Right cardiac atrium (tissue), 5 donors: ENCODE measurements around the gene NTN1. TPM values are rescaled to one million over a fixed set of nuclear protein-coding genes. Genes with fewer than 3 reads are reported as not detected.
A peak's percentile ranks its signal among the peaks of the same experiment; 100 is the strongest.

ENCODE experiments used
- ATAC-seq, 2 donors: fragments of 200-7000 bp; cut with Tn5 transposase; one replicate each; pipeline versions ENCODE4 v1.8.0 to v1.9.1; 2020; ENCODE audit warnings: moderate library complexity in 2 of 2, mild to moderate bottlenecking in 1 of 2
- DNase-seq, 3 donors: peaks; one replicate each; pipeline ENCODE4 v3.0.0-alpha.2; 2020
- H3K27ac ChIP-seq: one replicate; pipeline ENCODE4 v1.5.1; 2013; ENCODE audit warnings: mild to moderate bottlenecking, low read length, control low read depth, moderate library complexity
- H3K27me3 ChIP-seq: one replicate; pipeline ENCODE4 v1.6.1; 2013; ENCODE audit not compliant: control insufficient read depth, insufficient read depth
- H3K4me1 ChIP-seq: one replicate; pipeline ENCODE4 v1.6.1; 2013; ENCODE audit warnings: low read length; ENCODE audit not compliant: control insufficient read depth, insufficient read depth
- H3K4me3 ChIP-seq: one replicate; pipeline ENCODE4 v1.5.1; 2013; ENCODE audit warnings: low read length, control low read depth
- H3K9me3 ChIP-seq: one replicate; pipeline ENCODE4 v1.6.1; 2013; ENCODE audit warnings: low read length; ENCODE audit not compliant: control insufficient read depth
- WGBS: extraction: QIAGEN DNeasy Blood & Tissue Kit; methylation state at CpG from one replicate; pipeline ENCODE4 v1.1.7; 2013; 5-methylcytosine and 5-hydroxymethylcytosine counted together
- intact Hi-C, 4 donors: fragments of 100-400 bp; cut with DNase I; formaldehyde crosslinking; loops; one replicate each; pipeline versions ENCODE4 v1.11.0 to v1.14.0; 2022 to 2023
- polyA plus RNA-seq: library from polyadenylated mRNA; stranded (reverse); fragments of 200-250 nt; gene quantifications from one replicate; pipeline ENCODE4 v1.2.3, GENCODE V29; 2013
- total RNA-seq, 4 donors: library from RNA; stranded (reverse); fragmentation: NEBNext Ultra II Directional; extraction: Animal tissue kit (Norgen Biotek cat#: 25700); gene quantifications; one replicate each; pipeline ENCODE4 v1.2.1, GENCODE V29; 2021
- donor health status: healthy with polysubstance abuse.
- donor health status: DM: no; HTN: yes; CAD: no.
- donor health status: DM: no; HTN: no; CAD: no.
- donor health status: DM: no; HTN: yes; CAD: no; lungs with severe emphysema.
- donor health status: DM: yes; HTN: yes; CAD: no.

Gene NTN1
- total and polyA plus RNA-seq, 5 donors: 90.5 to 265 (median 179) TPM

DNA sequence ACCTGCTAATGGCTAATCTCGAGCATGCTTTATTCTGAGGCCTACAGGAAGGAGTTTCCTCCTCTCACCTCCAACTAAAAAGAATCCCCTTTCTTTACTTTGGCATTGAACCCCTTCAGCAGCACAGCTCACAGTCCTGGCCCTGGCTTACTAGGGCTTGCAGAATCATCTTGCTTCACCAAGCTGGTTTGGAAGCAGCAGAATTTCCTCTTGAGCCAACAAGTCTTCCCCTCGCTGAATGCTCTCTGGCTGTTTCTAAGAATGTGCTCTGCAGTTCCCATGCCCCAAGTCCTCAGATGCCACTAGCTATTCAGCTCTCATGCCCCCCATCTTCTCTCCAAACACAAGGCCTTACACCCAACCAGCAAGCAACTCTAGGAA, 271.2 kb downstream of the NTN1 start:
- Histone ChIP-seq H3K4me1 (peaks cover 3% of the 10 kb centered on the region), H3K4me3 (no peak overlapping the region), H3K27me3 (no peaks in the 10 kb centered on the region), H3K27ac (no peak overlapping the region), H3K9me3 (no peaks in the 10 kb centered on the region)
- WGBS: 65% methylated on average over 2 of the region's 2 CpGs
- DNase-seq (no peak), ATAC-seq (peak; percentile 40 to 47)
- intact Hi-C loops: loop anchor here in 2 of 4 donors (5.0 to 10.0 kb wide), 3 partner anchors 232 to 300 kb away; no protein-coding TSS in a partner anchor

Other genes starting within 250 kb of the NTN1 start
- gene MFSD6L, start 222.1 kb upstream of the NTN1 start, total RNA-seq: not detected
- 0.14 TPM for gene MFSD6L, start 222.1 kb upstream of the NTN1 start, polyA plus RNA-seq
- under 1 TPM; 0.36 to 0.91 (median 0.85) TPM for gene PIK3R6, start 153.8 kb upstream of the NTN1 start, total RNA-seq
- gene PIK3R6, start 153.8 kb upstream of the NTN1 start, polyA plus RNA-seq: 0.86 TPM
- 1 to 10 TPM; 2.7 to 5.2 (median 5.0) TPM for gene PIK3R5, start 55.8 kb upstream of the NTN1 start, total RNA-seq
- 2.0 TPM for gene PIK3R5, start 55.8 kb upstream of the NTN1 start, polyA plus RNA-seq